Loucy (cell line): ENCODE data around the gene ERFL.

Experiments
- EZH2phosphoT487 ChIP-seq: fragments of 200-600 bp; IDR thresholded peaks from 2 replicates; pipeline ENCODE4 v1.6.1; 2018; ENCODE audit warnings: antibody characterized with exemption, mild to moderate bottlenecking, moderate library complexity, borderline replicate concordance
- TF ChIP-seq, protein P1 (sequence below): fragments of 200-600 bp; sonication (generic); conservative IDR thresholded peaks from 2 replicates; pipeline ENCODE4 v1.5.1; 2014; ENCODE audit warnings: mild to moderate bottlenecking, antibody characterized with exemption, low read length

DNA sequence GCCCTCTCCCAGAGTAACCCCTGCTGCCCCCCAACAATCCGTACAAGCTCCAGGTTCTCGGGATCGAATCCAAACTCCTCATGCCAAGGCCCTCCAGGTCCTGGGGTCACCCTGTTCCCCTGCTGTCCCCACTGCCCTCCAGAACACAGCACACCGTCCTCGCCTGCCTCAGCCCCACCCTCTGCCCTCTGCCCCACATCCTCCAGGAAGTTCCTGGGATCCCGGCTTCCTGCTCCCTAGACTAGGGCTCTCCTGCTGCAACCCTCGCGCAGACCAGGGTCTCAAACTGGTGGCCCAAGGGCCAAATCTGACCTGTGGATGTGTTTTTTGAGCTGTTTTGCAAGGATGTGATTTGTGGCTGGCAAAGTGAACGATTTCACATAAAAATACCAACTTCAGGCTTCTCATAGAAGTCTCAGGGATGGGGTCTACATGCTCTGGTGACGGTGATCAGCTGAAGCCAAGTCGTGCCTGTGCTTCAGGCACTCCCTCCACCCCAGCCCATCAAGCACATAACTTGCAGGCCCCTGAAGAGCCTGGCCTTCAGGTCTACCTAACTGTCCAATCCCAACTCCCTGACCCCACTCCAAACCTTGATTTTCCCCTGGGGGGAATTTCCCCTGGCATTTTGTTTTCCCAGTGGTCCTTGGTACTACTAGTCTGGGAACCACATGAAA is 29.1 kb upstream of the ERFL start:
- TF ChIP-seq, protein P1, sequence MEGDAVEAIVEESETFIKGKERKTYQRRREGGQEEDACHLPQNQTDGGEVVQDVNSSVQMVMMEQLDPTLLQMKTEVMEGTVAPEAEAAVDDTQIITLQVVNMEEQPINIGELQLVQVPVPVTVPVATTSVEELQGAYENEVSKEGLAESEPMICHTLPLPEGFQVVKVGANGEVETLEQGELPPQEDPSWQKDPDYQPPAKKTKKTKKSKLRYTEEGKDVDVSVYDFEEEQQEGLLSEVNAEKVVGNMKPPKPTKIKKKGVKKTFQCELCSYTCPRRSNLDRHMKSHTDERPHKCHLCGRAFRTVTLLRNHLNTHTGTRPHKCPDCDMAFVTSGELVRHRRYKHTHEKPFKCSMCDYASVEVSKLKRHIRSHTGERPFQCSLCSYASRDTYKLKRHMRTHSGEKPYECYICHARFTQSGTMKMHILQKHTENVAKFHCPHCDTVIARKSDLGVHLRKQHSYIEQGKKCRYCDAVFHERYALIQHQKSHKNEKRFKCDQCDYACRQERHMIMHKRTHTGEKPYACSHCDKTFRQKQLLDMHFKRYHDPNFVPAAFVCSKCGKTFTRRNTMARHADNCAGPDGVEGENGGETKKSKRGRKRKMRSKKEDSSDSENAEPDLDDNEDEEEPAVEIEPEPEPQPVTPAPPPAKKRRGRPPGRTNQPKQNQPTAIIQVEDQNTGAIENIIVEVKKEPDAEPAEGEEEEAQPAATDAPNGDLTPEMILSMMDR: no peak
- TF ChIP-seq EZH2phosphoT487: no peak
